BE2C (cell line): Measurements from ENCODE around the gene ASPG.

Source experiments
- DNase-seq: peaks from one replicate; pipeline ENCODE4 v3.0.0-alpha.2; 2020
- H3K27me3 ChIP-seq: fragments of 250-450 bp; sonication (Bioruptor Pico); 2 replicates; pipeline ENCODE4 v1.5.1; 2020; ENCODE audit warnings: mild to moderate bottlenecking
- H3K36me3 ChIP-seq: fragments of 250-450 bp; sonication (Bioruptor Pico); 2 replicates; pipeline ENCODE4 v1.5.1; 2020; ENCODE audit warnings: mild to moderate bottlenecking
- H3K4me1 ChIP-seq: fragments of 250-450 bp; sonication (Bioruptor Pico); 2 replicates; pipeline ENCODE4 v1.5.1; 2020
- H3K4me3 ChIP-seq: 2 replicates; pipeline ENCODE4 v1.5.1; 2011; ENCODE audit warnings: low read depth, low read length
- H3K9me3 ChIP-seq: fragments of 250-450 bp; sonication (Bioruptor Pico); 2 replicates; pipeline ENCODE4 v1.5.1; 2020
- CTCF ChIP-seq: IDR thresholded peaks from 2 replicates; pipeline ENCODE4 v1.5.1; 2012; ENCODE audit warnings: mild to moderate bottlenecking, low read depth, low read length

ASPG gene

GRCh38 chr14:104141621-104142091 is 56.2 kb downstream of the ASPG start:
- Histone ChIP-seq H3K4me1 (peaks cover 39% of the 10 kb centered on the region), H3K9me3 (no peaks in the 10 kb centered on the region), H3K36me3 (peaks cover 71% of the 10 kb centered on the region), H3K27me3 (no peaks in the 10 kb centered on the region), H3K4me3 (no peak overlapping the region)
- DNase-seq = no peak
- no peak for TF ChIP-seq CTCF

DNA sequence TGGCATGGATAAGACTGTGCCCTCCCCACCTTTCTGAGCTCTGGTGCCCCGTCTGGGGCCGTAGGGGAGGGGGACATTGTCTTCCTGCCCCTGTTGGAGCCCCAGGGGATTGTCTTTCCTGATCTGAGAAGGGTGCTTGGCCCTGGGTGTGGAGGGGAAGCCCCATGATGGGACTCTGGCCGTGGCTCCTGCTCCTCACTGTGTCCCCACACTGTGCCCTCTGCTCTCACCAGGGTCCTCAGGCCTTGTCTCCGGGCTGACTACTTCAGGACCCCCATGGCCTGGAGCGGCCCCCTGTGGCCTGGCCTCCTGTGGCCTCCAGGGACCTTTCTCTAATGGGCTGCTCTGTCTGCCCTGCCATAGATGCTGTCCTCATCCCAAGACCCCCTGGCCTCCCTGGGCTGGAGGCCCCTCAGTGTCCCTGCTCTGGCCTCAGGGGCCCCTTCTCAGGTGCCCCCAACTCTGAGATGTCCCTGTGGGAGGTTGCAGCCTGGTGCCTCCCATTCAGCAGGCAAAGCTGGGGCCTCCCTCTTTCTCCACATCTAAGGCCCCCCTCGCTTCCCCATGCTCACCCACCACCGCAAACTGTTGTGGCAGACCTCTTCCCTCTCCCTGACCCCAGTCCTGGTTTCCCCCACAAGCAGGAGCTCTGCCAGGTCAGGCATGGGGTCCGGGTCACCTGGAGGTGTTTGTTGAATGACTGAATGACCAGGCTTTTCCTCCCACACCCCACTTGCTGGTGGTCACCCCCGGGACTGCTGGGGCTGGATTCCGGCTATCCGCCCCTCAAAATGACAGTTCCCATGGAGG is 56.8 kb downstream of the ASPG start:
- TF ChIP-seq CTCF = no peak
- no peaks in the 10 kb centered on the region for H3K27me3 ChIP-seq
- no peak for DNase-seq
- H3K4me1 ChIP-seq = peaks cover 46% of the 10 kb centered on the region
- peaks cover 77% of the 10 kb centered on the region for H3K36me3 ChIP-seq
- H3K4me3 ChIP-seq = no peak overlapping the region
- H3K9me3 ChIP-seq = no peaks in the 10 kb centered on the region

- H3K36me3 ChIP-seq = peaks cover 84% of the 10 kb centered on the region
- H3K4me3 ChIP-seq = no peak overlapping the region
- H3K27me3 ChIP-seq = no peaks in the 10 kb centered on the region
- H3K4me1 ChIP-seq = peaks cover 52% of the 10 kb centered on the region
- no peak for TF ChIP-seq CTCF
- H3K9me3 ChIP-seq = no peaks in the 10 kb centered on the region
- no peak for DNase-seq
Observed at GRCh38 chr14:104142946-104143470, 57.5 kb downstream of the ASPG start.

- H3K9me3 ChIP-seq = no peaks in the 10 kb centered on the region
- H3K4me1 ChIP-seq = peaks cover 58% of the 10 kb centered on the region
- H3K36me3 ChIP-seq = peaks cover 88% of the 10 kb centered on the region
- no peaks in the 10 kb centered on the region for H3K27me3 ChIP-seq
- DNase-seq = peak; percentile 16
- no peak for TF ChIP-seq CTCF
- H3K4me3 ChIP-seq = no peak overlapping the region
Observed at GRCh38 chr14:104143521-104144452, 58.3 kb downstream of the ASPG start.

DNA sequence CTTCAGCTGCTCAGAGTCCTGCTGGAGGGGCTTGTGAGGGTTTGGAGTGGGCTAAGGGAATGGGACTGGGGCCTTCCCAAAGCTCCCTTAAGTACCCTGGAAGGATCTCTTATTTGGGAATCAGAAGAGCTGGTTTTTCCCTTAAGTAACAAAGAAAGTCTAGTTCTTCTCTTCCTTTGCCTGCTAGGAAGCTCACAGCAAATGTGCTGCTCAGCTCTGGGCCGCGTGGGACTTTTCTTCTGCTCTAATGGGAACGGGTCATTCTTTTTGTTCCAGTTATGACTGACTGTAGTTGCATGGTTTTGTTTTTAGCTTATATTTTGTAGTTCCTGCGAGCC is 58.9 kb downstream of the ASPG start:
- H3K27me3 ChIP-seq = no peaks in the 10 kb centered on the region
- H3K36me3 ChIP-seq = peaks cover 84% of the 10 kb centered on the region
- TF ChIP-seq CTCF = no peak
- DNase-seq = no peak
- H3K4me3 ChIP-seq = no peak overlapping the region
- no peaks in the 10 kb centered on the region for H3K9me3 ChIP-seq
- H3K4me1 ChIP-seq = peaks cover 65% of the 10 kb centered on the region
